Measurements from ENCODE around the gene C8A.

DNA sequence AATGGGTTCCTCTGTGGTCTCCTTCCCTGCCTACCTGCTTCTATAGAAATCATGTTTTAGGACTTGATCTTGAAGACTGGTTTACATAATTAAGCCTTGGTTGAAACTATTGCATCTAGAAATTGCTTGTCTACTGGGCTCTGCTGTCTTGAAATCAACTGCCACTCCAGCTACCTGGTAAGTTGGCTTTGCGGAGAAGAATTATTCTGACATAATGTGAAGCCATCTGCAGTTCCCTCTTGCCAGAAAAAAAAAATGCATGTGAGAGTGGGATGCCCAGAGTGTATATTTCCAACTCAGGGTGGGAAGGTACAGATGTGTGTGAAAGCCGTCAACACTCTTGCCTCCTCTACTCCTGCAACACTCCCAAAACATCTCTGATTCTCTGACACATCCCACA, 84.0 kb downstream of the C8A start:
- TF ChIP-seq, protein P1, sequence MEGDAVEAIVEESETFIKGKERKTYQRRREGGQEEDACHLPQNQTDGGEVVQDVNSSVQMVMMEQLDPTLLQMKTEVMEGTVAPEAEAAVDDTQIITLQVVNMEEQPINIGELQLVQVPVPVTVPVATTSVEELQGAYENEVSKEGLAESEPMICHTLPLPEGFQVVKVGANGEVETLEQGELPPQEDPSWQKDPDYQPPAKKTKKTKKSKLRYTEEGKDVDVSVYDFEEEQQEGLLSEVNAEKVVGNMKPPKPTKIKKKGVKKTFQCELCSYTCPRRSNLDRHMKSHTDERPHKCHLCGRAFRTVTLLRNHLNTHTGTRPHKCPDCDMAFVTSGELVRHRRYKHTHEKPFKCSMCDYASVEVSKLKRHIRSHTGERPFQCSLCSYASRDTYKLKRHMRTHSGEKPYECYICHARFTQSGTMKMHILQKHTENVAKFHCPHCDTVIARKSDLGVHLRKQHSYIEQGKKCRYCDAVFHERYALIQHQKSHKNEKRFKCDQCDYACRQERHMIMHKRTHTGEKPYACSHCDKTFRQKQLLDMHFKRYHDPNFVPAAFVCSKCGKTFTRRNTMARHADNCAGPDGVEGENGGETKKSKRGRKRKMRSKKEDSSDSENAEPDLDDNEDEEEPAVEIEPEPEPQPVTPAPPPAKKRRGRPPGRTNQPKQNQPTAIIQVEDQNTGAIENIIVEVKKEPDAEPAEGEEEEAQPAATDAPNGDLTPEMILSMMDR (IDR thresholded peaks at IDR 0.05; ENCODE audit: insufficient read depth, low read length), result no peak
- no peak for TF ChIP-seq GABPA (IDR thresholded peaks at IDR 0.05; ENCODE audit: low read depth)
